Measurements from ENCODE around the gene GPR37L1.

GPR37L1 gene

GRCh38 chr1:202122639-202123335 lies at the start of gene GPR37L1:
Gene GPR37L1 (plus strand): TSS chr1:202122917. CDS start chr1:202122964, 47 bp downstream.
- no peak for DNase-seq (ENCODE audit: low read depth in 2 of 2)

GRCh38 chr1:202073206-202073605 lies 49.5 kb upstream of the GPR37L1 start:
- no peak for DNase-seq (ENCODE audit: low read depth in 2 of 2)

GRCh38 chr1:202074985-202075384 lies 47.7 kb upstream of the GPR37L1 start:
- DNase-seq (ENCODE audit: low read depth in 2 of 2) = no peak

GRCh38 chr1:202075389-202075788 lies 47.3 kb upstream of the GPR37L1 start:
- DNase-seq (ENCODE audit: low read depth in 2 of 2) = no peak

- DNase-seq (ENCODE audit: low read depth in 2 of 2) = no peak
Observed at GRCh38 chr1:202076050-202076511, 46.6 kb upstream of the GPR37L1 start.

GRCh38 chr1:202078241-202078640 lies 44.5 kb upstream of the GPR37L1 start:
- DNase-seq (ENCODE audit: low read depth in 2 of 2) = no peak

- no peak for DNase-seq (ENCODE audit: low read depth in 2 of 2)
Observed at GRCh38 chr1:202081992-202082391, 40.7 kb upstream of the GPR37L1 start.

GRCh38 chr1:202084791-202085681 lies 37.7 kb upstream of the GPR37L1 start:
- no peak for DNase-seq (ENCODE audit: low read depth in 2 of 2)

GRCh38 chr1:202085682-202086373 lies 36.9 kb upstream of the GPR37L1 start:
- no peak for DNase-seq (ENCODE audit: low read depth in 2 of 2)

GRCh38 chr1:202086579-202087350 lies 36.0 kb upstream of the GPR37L1 start:
- DNase-seq (ENCODE audit: low read depth in 2 of 2) = no peak

- no peak for DNase-seq (ENCODE audit: low read depth in 2 of 2)
Observed at GRCh38 chr1:202088206-202088605, 34.5 kb upstream of the GPR37L1 start.

GRCh38 chr1:202090994-202091393 lies 31.7 kb upstream of the GPR37L1 start:
- DNase-seq (ENCODE audit: low read depth in 2 of 2) = no peak

GRCh38 chr1:202093858-202094257 lies 28.9 kb upstream of the GPR37L1 start:
- DNase-seq (ENCODE audit: low read depth in 2 of 2) = no peak

- DNase-seq (ENCODE audit: low read depth in 2 of 2) = no peak
Observed at GRCh38 chr1:202101184-202101583, 21.5 kb upstream of the GPR37L1 start.

- DNase-seq (ENCODE audit: low read depth in 2 of 2) = no peak
Observed at GRCh38 chr1:202104073-202104472, 18.6 kb upstream of the GPR37L1 start.

GRCh38 chr1:202105571-202106339 lies 17.0 kb upstream of the GPR37L1 start:
- DNase-seq (ENCODE audit: low read depth in 2 of 2) = no peak

- no peak for DNase-seq (ENCODE audit: low read depth in 2 of 2)
Observed at GRCh38 chr1:202106340-202107254, 16.1 kb upstream of the GPR37L1 start.

- DNase-seq (ENCODE audit: low read depth in 2 of 2) = no peak
Observed at GRCh38 chr1:202107321-202107761, 15.4 kb upstream of the GPR37L1 start.
